H4 (cell line): ENCODE results near the gene PSMA6. TPM values are rescaled to one million over a fixed set of nuclear protein-coding genes. Genes with fewer than 3 reads are reported as not detected.
"Not testable (repeated sequence)": the region's sequence is repeated elsewhere in the genome, so short reads cannot be mapped to it uniquely, and the experiment has no call there.

ENCODE experiments used
- DNase-seq: peaks from one replicate; pipeline ENCODE4 v3.0.0-alpha.2; 2015; ENCODE audit warnings: low spot score
- total RNA-seq: library from RNA; depleted of rRNA; stranded (reverse); fragments of >200 nt; shearing (Covaris generic); gene quantifications from 2 replicates; pipeline ENCODE4 v1.2.3, GENCODE V29; 2014

PSMA6 gene
- total RNA-seq, 1 experiment from 2014 or later = 429 TPM

GRCh38 chr14:35319509-35319908 lies 27.3 kb downstream of the PSMA6 start:
- DNase-seq = no peak

GRCh38 chr14:35320472-35320871 lies 28.3 kb downstream of the PSMA6 start:
- peak; percentile 26 for DNase-seq

GRCh38 chr14:35326375-35326774 lies 34.2 kb downstream of the PSMA6 start:
- DNase-seq = no peak

DNA sequence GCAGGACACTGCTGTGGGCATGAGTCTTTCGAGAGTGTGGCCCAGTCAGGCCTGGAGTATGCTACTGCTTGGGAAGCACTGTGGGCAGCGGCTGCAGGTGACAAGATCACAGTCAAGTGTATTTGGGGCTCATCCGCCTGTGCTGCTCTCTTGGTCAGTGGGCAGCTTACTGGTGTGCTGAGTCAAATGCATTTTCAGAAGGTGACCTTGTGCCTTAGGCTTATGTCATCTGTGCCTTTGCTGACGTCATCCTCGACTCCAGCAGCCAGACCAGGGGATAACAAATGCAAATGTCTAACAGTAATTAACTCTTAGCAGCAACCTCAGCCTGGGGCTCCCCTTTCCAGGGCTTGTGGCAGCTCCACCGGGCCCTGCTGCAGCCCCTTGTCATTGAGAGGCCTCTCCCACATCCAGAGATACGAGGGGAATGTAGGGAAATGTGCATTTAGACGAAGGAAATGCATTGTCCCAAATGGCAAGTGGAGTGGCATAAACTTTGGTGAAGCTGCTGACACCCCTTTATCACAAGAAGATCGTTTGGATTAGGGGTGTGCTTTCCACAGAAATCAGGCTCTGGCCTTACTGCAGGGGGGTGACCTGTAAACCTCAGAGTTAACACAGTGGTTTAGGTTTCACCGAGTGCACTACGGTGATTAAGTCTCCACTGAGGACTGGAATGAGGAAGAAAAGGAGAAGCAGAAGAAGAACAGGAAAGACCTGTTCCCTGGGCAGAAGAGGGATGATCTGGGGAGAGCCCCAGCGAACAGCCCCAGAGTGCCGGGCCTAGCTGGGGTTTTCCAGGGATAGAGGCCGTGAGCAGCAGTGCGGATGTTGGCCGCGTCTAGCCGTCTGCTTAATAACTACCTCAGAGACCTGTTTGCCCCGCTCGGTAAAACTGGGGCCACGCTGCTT lies 39.7 kb downstream of the PSMA6 start:
- no peak for DNase-seq

GRCh38 chr14:35332517-35333263 lies 40.5 kb downstream of the PSMA6 start:
- DNase-seq = no peak

- DNase-seq = no peak
Measured at GRCh38 chr14:35333264-35333730, 41.1 kb downstream of the PSMA6 start.

DNA sequence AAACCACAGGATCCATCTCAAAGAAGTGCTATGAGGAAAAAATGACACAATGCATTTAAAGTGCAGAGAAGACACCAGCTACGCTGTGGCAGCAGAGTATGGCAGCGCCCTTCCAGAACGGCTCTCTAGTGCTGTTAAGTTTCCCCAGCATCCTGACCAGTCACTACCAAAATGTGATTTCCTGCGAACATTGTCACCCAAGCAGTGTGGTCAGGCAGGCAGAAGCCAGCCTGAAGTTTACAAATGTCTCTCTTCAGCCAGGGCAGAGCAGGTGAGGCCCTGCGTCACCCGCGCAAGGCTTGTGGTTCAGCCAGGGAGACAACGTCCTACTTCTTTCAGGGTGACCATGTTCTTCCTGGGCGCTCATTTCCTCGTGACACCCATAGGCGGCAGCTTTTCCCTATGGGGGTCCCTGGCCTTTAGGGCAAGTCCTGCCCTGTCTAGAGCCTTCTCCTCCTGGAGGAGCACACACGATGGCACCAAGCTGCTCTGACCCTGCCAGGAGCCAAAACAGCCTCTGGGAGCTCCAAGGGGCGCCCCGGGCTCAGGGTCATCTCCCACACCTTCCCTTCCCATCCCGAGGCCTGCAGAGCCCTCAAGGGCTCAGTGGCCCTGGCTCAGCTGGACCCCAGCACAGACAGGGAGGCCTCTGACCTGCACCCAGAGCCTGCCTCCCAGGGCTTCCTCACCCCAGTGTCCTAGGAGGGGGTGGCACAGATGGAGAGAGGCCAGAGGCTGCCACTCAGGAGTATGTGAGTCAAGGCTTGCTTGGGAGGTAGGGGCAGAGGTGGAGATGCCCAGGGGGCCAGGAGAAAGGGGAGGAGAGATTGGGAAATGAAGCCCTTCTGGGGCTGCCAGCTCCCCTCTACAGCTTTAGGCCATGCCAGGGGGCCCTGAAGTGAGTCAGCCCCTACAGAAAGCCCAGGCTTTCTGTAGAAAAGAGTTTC lies 41.9 kb downstream of the PSMA6 start:
- no peak for DNase-seq

DNA sequence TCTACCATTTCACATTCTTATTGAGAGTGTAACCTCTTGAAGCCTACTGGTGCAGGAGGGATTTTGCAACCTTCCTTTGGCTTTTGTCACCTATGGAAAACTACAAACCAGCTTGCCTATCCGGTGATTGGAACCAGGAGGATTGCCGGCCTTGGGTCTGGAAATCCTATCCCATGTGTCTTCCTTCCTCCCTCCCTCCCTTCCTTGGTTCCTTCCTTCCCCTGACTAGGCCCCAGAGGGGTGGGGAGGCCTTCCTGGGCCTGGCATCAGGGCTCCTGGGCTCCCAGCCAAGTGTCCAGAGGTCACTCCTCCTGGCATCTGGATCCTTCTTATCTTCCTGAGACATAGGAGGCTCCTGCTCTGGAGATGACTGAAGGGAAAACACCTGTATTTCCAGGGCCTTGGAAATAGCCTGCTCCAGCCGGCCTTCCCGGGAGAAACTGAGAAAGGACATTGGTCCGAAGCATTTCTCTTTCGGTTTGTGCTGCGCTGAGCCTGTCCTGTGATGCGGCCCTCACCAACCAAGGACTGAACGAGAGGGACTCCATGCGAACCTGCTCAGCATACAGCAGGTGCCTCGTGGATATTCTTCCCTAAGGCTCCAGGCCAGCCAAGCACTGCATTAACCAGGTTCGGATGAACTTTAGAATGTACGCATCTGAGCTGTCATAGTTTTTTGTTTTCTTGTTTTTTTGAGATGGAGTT lies 43.4 kb downstream of the PSMA6 start:
- DNase-seq = no peak

DNA sequence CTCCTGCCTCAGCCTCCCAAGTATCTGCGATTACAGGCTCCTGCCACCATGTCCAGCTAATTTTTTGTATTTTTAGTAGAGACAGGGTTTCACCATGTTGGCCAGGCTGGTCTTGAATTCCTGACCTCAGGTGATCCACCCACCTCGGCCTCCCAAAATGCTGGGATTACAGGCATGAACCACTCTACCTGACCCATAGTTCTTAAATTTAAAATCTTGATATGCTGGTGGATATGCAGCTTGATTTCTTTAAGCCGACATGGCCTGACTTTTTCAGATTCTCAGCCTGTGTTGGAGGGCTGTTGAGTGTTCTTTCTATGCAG lies 44.0 kb downstream of the PSMA6 start:
- not testable (repeated sequence) for DNase-seq

- DNase-seq = no peak
Measured at GRCh38 chr14:35336494-35337268, 44.5 kb downstream of the PSMA6 start.

- DNase-seq = no peak
Measured at GRCh38 chr14:35337269-35338255, 45.4 kb downstream of the PSMA6 start.

DNA sequence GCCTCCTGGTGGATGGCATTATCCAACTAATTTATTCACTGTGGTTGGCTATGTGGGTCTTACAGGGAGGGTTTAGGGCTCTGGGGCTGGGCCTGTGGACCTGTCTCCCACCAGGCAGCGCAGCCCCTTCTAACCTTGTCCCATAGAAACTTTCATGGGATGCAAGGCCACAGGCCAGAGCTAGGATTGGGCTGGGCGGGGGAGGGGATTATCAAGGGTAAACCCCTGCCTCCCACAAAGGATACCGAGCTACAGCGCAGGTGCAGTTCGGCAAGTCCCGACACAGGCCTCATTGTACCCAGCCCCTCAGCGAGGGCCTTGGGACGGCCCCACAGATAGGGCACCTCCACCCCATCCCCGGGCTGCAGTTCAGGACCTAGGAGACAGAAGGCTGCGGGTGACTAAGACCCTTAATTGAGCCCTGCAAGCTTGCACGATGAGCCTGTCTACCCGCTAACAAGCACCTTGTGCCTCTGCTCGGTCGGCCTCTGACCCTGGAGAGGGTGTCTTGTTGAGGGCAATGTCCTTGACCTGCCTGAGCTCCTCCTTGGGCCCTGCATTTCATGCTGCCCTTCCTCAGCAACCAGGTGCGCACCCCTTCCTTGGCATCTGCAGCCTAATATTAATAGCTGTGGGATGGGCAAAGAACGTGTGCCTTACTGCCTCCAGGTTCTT lies 46.7 kb downstream of the PSMA6 start:
- DNase-seq = no peak

GRCh38 chr14:35339761-35340406 lies 47.7 kb downstream of the PSMA6 start:
- no peak for DNase-seq

GRCh38 chr14:35340616-35341453 lies 48.7 kb downstream of the PSMA6 start:
- DNase-seq = no peak

- DNase-seq = no peak
Measured at GRCh38 chr14:35341454-35341750, 49.2 kb downstream of the PSMA6 start.

DNA sequence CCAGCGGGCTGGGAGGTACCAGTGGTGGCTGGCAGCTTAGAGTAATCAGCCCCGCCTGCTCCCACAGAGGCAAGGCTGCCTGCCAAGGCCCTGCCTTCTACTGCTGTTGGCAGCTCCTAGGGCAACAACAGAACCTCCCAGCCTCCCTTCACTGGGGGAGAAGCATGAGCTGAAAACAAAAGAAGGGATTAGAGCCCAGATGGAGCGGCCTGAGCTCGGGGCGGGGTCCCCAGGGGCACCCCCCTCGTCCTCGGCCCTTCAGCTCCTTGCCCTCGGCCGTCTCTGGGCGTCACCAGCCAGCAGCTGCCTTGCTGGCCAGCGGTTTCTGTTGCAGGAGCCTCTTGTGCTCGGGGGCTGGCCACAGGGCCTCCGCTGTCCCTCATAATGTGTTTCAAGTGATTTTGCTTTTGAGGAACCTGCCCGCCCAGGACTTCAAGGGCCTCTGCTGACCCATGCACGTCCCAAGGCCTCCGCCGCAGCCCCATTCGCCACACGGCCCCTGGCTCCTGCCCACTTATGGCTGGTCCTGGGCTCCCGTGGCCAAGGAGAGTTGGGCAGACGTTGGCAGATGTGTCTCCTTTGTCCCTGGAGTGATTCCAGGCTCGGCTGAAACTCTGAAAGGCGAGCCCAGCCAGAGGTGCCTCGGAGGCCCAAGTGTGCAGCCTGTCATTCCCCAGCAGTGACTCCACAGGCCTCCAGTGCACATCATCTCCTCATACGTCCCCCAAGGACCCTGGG lies 49.7 kb downstream of the PSMA6 start:
- DNase-seq = peak; percentile 97
